ENCODE measurements around the gene SMARCC2.
A peak's percentile ranks its signal among the peaks of the same experiment; 100 is the strongest.

The SMARCC2 gene

DNA sequence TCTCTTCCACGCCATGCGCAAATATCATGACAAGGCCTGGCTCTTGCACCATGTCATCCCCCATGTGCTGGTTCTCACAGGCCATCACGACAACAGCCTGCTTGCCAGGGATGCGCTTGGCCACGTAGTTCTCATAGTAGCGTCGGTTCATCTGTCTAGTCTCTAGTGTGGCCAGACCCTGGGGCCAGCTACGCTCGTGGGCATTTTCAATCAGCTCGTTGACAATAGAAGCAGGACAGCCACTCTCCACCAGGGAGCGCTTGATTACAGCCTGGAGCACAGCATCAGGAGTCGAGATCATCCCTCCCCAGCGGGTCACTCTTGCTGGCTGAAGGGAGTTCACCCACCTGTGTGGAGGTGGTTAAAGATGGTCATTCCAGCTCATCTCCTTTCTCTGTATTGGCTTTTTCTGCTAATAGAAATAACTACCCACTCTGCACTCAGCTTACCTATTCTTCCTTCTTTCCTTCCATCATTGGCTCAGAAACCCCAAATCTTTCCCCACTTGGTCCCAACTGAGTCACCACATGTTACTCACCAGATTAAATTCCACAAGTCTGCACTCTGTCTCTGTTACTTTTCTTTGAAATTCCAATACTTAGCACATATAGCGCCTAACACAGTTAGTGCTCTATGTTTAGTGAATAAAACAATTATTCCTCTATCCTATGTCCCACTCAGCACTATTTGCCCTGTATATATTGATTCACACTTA, 17.3 kb upstream of the SMARCC2 start:
- CTCF ChIA-PET: interaction anchor here (0.6 to 6.6 kb wide), 13 partner anchors 8 to 258 kb away, joined by 3 to 74 read pairs (median 8); partner anchors contain the start of genes ANKRD52, RNF41 and SMARCC2
- POLR2A ChIA-PET: interaction anchor here (0.7 to 1.7 kb wide), 5 partner anchors 10 to 50 kb away, joined by 3 to 9 read pairs (median 4); partner anchors contain the start of gene RNF41
- H3K4me3 ChIP-seq (ENCODE audit: low read depth, low read length): no peak overlapping the region
- TF ChIP-seq, protein P1, sequence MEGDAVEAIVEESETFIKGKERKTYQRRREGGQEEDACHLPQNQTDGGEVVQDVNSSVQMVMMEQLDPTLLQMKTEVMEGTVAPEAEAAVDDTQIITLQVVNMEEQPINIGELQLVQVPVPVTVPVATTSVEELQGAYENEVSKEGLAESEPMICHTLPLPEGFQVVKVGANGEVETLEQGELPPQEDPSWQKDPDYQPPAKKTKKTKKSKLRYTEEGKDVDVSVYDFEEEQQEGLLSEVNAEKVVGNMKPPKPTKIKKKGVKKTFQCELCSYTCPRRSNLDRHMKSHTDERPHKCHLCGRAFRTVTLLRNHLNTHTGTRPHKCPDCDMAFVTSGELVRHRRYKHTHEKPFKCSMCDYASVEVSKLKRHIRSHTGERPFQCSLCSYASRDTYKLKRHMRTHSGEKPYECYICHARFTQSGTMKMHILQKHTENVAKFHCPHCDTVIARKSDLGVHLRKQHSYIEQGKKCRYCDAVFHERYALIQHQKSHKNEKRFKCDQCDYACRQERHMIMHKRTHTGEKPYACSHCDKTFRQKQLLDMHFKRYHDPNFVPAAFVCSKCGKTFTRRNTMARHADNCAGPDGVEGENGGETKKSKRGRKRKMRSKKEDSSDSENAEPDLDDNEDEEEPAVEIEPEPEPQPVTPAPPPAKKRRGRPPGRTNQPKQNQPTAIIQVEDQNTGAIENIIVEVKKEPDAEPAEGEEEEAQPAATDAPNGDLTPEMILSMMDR (IDR thresholded peaks at IDR 0.05; ENCODE audit: insufficient read depth, low read length, missing control alignments): peak; percentile 71
- DNase-seq (ENCODE audit: low read depth, low spot score): no peak

DNA sequence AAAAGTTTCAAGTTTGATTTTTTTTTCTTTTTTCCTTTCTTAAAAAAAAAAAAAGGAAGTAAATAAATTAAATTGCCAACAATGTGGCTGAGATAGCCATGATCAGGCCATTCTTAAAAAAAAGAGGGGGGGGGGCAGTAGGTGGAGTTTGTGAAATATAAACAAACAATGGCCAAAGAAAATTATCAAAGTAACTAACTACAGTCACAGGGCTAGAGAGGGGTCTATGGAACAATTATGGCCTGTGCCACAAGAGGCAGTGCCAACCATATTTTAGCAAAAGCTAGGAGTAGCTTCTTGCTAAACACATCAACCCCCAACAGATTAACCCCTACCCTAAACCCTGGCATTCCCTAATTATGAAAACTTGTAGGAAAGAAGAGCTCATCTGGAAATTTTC, 16.2 kb upstream of the SMARCC2 start:
- POLR2A ChIA-PET: interaction anchor here (1.7 kb wide), 1 partner anchor 16 kb away, joined by 7 read pairs; the partner anchor contains the start of gene RNF41
- DNase-seq (ENCODE audit: low read depth, low spot score): no peak
- H3K4me3 ChIP-seq (ENCODE audit: low read depth, low read length): no peak overlapping the region
- CTCF ChIA-PET: interaction anchor here (1.5 to 6.6 kb wide), 9 partner anchors 9 to 258 kb away, joined by 3 to 74 read pairs (median 8); partner anchors contain the start of genes RNF41 and SMARCC2
- TF ChIP-seq, protein P1 (IDR thresholded peaks at IDR 0.05; ENCODE audit: insufficient read depth, low read length, missing control alignments): no peak

DNA sequence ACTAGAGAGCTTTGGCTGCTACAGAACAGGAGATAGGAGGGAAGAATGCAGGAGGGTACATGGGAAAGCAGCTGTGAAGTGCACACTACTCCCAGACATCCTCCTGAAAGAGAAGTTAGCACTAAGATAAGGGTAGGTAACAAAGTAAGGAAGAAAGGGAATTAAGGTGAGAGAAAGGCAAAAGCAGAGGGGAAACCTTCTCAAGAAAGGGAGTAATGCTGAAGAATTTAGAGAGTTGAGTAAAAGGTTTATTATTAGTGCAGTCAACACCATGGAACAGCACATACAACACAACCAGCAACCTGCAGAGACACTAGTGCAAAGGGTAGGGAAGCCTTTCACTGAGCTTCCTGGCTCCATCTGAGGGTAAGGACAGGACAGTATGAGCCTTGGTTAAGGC, 15.0 kb upstream of the SMARCC2 start:
- TF ChIP-seq, protein P1 (IDR thresholded peaks at IDR 0.05; ENCODE audit: insufficient read depth, low read length, missing control alignments): no peak
- CTCF ChIA-PET: interaction anchor here (1.5 to 6.6 kb wide), 8 partner anchors 10 to 259 kb away, joined by 3 to 74 read pairs (median 6); partner anchors contain the start of genes RNF41 and SMARCC2
- POLR2A ChIA-PET: interaction anchor here (1.7 kb wide), 1 partner anchor 17 kb away, joined by 7 read pairs; the partner anchor contains the start of gene RNF41
- DNase-seq (ENCODE audit: low read depth, low spot score): no peak
- H3K4me3 ChIP-seq (ENCODE audit: low read depth, low read length): no peak overlapping the region

DNA sequence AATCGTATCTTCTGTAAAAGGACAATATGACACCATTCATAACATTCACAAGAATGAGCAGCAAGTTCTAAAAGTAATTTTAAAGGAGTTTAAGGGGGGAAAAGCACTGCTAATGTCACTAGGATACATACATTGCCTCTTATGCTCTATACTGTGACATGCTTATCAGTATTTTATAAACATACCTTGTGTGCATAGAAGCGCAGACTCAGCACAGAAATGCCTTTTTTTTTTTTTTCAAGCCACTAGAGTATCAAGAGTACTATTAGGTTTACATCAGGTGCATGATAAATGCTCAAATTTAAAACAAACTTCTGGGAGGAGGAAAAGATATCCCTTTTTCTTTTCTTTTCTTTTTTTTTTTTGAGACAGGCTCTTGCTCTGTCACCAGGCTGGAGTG, 13.6 kb upstream of the SMARCC2 start:
- DNase-seq (ENCODE audit: low read depth, low spot score): no peak
- POLR2A ChIA-PET: interaction anchor here (2.4 kb wide), 1 partner anchor 19 kb away, joined by 16 read pairs; the partner anchor contains the start of gene RNF41
- H3K4me3 ChIP-seq (ENCODE audit: low read depth, low read length): no peak overlapping the region
- TF ChIP-seq, protein P1 (IDR thresholded peaks at IDR 0.05; ENCODE audit: insufficient read depth, low read length, missing control alignments): no peak
- CTCF ChIA-PET: interaction anchor here (1.1 to 5.6 kb wide), 7 partner anchors 9 to 55 kb away, joined by 4 to 29 read pairs (median 5); partner anchors contain the start of genes ANKRD52, RNF41 and SMARCC2

DNA sequence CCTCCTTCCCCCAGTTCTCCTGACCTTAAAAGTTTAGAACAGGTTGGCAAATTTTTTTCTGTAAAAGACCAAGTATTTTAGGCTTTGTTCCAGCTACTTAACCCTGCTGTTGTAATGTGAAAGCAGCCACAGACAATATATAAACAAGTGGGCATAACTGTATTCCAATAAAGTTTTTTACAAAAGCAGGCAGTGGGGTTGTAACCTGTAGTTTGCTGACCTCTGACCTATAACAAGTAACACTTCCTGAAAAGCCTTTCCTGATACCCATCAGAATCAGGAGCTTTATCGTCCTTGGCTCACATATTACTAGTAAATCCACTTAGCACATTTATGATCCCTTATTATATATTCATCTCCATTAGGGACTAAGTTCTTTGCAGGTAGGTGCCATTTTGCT, 13.1 kb upstream of the SMARCC2 start:
- no peak overlapping the region for H3K4me3 ChIP-seq (ENCODE audit: low read depth, low read length)
- TF ChIP-seq, protein P1 (IDR thresholded peaks at IDR 0.05; ENCODE audit: insufficient read depth, low read length, missing control alignments): no peak
- ChIA-PET POLR2A (interaction anchor here (2.4 kb wide), 1 partner anchor 19 kb away, joined by 16 read pairs; the partner anchor contains the start of gene RNF41), CTCF (interaction anchor here (1.1 to 5.6 kb wide), 8 partner anchors 9 to 463 kb away, joined by 4 to 29 read pairs (median 5); partner anchors contain the start of genes ANKRD52, RNF41 and SMARCC2)
- DNase-seq (ENCODE audit: low read depth, low spot score): no peak

DNA sequence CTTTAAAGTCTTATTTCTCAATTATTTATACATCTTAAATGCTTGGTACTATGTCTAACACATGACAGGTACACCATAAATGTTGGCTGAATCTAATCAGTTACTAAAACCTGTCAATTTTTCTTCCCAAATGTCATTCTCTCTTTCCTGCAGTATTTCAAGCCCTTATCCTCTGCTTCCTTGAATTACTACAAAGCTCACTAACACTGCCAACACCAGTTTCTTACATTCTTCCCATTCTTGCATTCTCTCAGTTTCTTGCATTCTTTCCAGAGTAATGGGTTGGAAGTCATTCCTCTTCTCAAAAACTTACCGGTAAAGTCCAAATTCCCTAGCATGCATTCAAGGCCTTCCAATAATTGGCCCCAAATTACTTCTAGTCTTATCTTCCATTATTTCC, 9.6 kb upstream of the SMARCC2 start:
- TF ChIP-seq, protein P1 (IDR thresholded peaks at IDR 0.05; ENCODE audit: insufficient read depth, low read length, missing control alignments): no peak
- ChIA-PET CTCF (interaction anchor here (3.3 to 5.6 kb wide), 3 partner anchors 9 to 24 kb away, joined by 16 to 29 read pairs (median 24); partner anchors contain the start of genes RNF41 and SMARCC2), POLR2A (interaction anchor here (2.3 to 3.1 kb wide), 2 partner anchors 9 to 23 kb away, joined by 7 to 49 read pairs; partner anchors contain the start of genes RNF41 and SMARCC2)
- DNase-seq (ENCODE audit: low read depth, low spot score): no peak
- H3K4me3 ChIP-seq (ENCODE audit: low read depth, low read length): no peak overlapping the region
